ENCODE results near the gene CERS3.

The CERS3 gene

DNA sequence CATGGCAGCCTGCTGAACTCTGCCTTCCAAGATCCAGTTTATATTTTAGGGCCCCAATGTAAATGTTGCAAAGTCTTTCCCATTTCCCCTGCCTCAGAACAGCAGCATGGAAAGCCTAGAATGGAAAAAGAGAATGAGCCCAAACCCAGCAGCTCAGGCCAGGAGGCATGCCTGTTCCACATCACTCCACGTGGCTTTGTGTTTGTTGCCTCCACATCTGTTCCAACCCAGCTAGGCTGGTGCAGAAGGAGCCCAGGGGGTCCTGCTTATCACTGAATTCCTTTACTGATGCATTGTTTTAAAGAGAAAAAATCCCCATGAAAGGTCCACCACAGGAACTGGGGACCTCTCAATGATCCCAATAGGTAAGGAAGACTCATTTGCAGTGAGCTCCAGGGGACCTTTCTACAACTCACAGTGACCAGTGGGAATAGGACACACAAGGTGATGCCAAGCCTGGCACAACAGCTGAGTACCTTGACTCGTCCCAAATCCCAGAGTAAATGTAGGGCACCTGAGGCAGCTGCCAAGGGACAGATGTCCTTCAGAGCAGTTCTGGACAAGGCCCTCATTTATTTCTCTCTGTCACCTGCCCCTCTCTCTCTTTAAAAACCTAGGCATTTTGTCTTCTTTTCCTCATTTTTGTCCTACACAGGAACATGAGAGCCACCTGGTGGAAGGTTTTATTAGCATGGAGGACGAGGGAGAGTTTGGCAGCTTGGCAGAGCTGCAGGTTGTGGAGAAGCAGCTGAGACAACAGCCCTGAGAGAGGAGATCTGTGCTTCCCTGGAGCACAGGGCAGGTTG is 145.2 kb downstream of the CERS3 start:
- DNase-seq: peak; percentile 8

- no peak for DNase-seq
Measured at GRCh38 chr15:100373942-100374341, 154.8 kb downstream of the CERS3 start.

DNA sequence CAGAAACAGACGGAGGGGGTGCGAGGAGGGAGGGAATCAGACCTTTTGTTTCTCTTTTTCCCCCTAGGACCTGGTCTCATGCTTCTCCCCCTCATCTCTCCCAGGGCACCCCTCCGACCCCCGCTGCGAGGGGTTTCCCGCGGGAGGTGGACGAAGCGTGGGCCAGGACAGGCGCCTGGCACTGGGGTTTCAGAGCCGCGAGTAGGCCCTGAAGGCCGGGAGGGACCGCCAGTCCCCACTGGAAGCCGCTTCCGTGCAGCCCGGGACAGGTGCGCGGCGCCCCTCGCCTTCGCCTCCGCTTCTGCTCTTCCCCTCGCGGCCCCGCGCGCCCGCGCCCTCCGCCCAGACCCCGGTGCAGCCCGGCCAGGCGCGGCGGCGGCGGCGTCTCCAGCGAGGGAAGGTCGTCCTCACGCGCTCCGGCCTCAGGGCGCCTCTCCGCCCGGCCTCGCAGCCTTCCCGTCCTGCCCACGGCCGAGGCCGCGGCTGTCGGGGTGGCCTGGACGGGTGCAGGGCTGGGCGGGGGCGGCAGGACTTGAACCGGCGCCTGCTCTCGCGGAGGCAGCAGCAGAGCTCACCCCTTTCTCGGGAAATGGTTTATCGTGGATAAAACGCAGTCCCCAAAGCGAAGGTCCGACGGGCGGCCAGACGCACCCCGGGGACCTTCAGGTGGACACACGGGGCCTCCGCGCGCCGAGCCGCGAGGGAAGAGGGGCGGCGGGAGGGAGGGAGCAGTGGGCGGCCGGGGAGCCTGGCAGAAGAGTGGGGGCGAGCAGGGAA is 155.4 kb downstream of the CERS3 start:
- peak; percentile 57 for DNase-seq

GRCh38 chr15:100372739-100373119 is 156.0 kb downstream of the CERS3 start:
- DNase-seq: no peak

DNA sequence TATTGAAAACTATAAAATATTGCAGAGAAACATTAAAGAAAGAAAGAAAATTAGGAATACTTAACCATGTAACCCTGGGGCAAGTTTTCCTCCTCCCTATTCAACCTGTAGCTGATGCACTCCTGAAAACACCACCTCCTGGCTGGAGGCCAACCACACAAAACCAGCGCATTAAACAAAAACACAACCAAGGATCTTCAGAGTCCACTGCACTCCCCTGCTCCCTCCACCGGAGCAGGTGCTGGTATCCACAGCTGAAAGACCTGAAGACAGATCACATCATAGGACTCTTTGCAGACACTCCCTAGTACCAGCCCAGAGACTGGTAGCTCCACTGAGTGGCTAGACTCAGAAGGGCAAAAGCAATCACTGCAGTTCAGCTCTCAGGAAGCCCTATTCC is 173.4 kb downstream of the CERS3 start:
- DNase-seq: no peak

DNA sequence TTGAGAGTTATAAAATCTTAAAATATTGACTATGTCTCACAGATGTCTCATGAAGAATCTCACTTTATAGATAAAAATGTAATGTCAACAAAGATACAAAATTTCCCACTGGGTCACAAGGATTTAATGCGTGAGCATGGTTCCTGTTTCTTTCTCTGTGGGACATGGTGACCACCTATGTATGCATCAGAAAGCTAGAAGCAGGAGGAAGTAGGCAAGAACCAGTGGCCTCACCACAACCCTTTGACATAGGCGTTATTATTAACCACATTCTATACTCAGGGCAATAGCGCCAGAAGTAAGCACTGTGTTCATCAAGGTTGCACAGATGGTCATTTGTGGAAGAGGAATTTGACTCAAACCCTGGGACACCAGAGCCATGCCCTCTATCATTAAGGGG is 175.3 kb downstream of the CERS3 start:
- DNase-seq: no peak

GRCh38 chr15:100350434-100351226 is 178.1 kb downstream of the CERS3 start:
- DNase-seq: no peak

Data from right kidney (tissue), 1 donor.